ENCODE data around the gene TMEFF1.

The TMEFF1 gene

GRCh38 chr9:100441911-100442361 lies 31.0 kb upstream of the TMEFF1 start:
- no peak for TF ChIP-seq CTCF (IDR thresholded peaks at IDR 0.05; ENCODE audit: extremely low read depth, insufficient read depth, missing control alignments)
- no peak for DNase-seq (ENCODE audit: low spot score)
- in situ Hi-C loops (cut with MboI; ENCODE audit: low pct_unique_long_range_greater_than_20kb, low sequenced_read_pairs, unreplicated experiment) = no loop called here

GRCh38 chr9:100443781-100444768 lies 28.9 kb upstream of the TMEFF1 start:
- no peak for DNase-seq (ENCODE audit: low spot score)
- no peak for TF ChIP-seq CTCF (IDR thresholded peaks at IDR 0.05; ENCODE audit: extremely low read depth, insufficient read depth, missing control alignments)
- in situ Hi-C loops (cut with MboI; ENCODE audit: low pct_unique_long_range_greater_than_20kb, low sequenced_read_pairs, unreplicated experiment) = no loop called here

- no peak for DNase-seq (ENCODE audit: low spot score)
- TF ChIP-seq CTCF (IDR thresholded peaks at IDR 0.05; ENCODE audit: extremely low read depth, insufficient read depth, missing control alignments) = peak; percentile 19
- in situ Hi-C loops (cut with MboI; ENCODE audit: low pct_unique_long_range_greater_than_20kb, low sequenced_read_pairs, unreplicated experiment) = no loop called here
Observed at GRCh38 chr9:100445161-100445902, 27.6 kb upstream of the TMEFF1 start.

GRCh38 chr9:100445903-100446549 lies 26.9 kb upstream of the TMEFF1 start:
- no peak for DNase-seq (ENCODE audit: low spot score)
- TF ChIP-seq CTCF (IDR thresholded peaks at IDR 0.05; ENCODE audit: extremely low read depth, insufficient read depth, missing control alignments) = no peak
- in situ Hi-C loops (cut with MboI; ENCODE audit: low pct_unique_long_range_greater_than_20kb, low sequenced_read_pairs, unreplicated experiment) = no loop called here

GRCh38 chr9:100447041-100447440 lies 25.9 kb upstream of the TMEFF1 start:
- DNase-seq (ENCODE audit: low spot score) = no peak
- in situ Hi-C loops (cut with MboI; ENCODE audit: low pct_unique_long_range_greater_than_20kb, low sequenced_read_pairs, unreplicated experiment) = no loop called here
- TF ChIP-seq CTCF (IDR thresholded peaks at IDR 0.05; ENCODE audit: extremely low read depth, insufficient read depth, missing control alignments) = no peak

GRCh38 chr9:100448266-100448665 lies 24.7 kb upstream of the TMEFF1 start:
- no peak for DNase-seq (ENCODE audit: low spot score)
- TF ChIP-seq CTCF (IDR thresholded peaks at IDR 0.05; ENCODE audit: extremely low read depth, insufficient read depth, missing control alignments) = no peak
- in situ Hi-C loops (cut with MboI; ENCODE audit: low pct_unique_long_range_greater_than_20kb, low sequenced_read_pairs, unreplicated experiment) = no loop called here

Measured in GM13977 (cell line).